Measurements from ENCODE around the gene BIN1.

BIN1 gene

GRCh38 chr2:127097841-127098651 is 8.9 kb downstream of the BIN1 start:
- POLR2A ChIA-PET = no interaction called here
- TF ChIP-seq CTCF (IDR thresholded peaks at IDR 0.05; ENCODE audit: control extremely low read depth, extremely low read depth, low read depth, missing control alignments) = no peak
- CTCF ChIA-PET = no interaction called here
- no peak for DNase-seq (ENCODE audit: extremely low spot score)

GRCh38 chr2:127097471-127097765 is 9.5 kb downstream of the BIN1 start:
- CTCF ChIA-PET = no interaction called here
- no peak for TF ChIP-seq CTCF (IDR thresholded peaks at IDR 0.05; ENCODE audit: control extremely low read depth, extremely low read depth, low read depth, missing control alignments)
- no peak for DNase-seq (ENCODE audit: extremely low spot score)
- POLR2A ChIA-PET = no interaction called here

- DNase-seq (ENCODE audit: extremely low spot score) = no peak
- no peak for TF ChIP-seq CTCF (IDR thresholded peaks at IDR 0.05; ENCODE audit: control extremely low read depth, extremely low read depth, low read depth, missing control alignments)
- POLR2A ChIA-PET = no interaction called here
- CTCF ChIA-PET = interaction anchor here (0.8 to 3.1 kb wide), 4 partner anchors 9 to 25 kb away, joined by 3 to 10 read pairs (median 5); no protein-coding TSS in a partner anchor
These were observed 10.1 kb downstream of the BIN1 start for GRCh38 chr2:127096718-127097470.

- no peak for DNase-seq (ENCODE audit: extremely low spot score)
- TF ChIP-seq CTCF (IDR thresholded peaks at IDR 0.05; ENCODE audit: control extremely low read depth, extremely low read depth, low read depth, missing control alignments) = no peak
- POLR2A ChIA-PET = no interaction called here
- CTCF ChIA-PET = interaction anchor here (0.5 to 3.1 kb wide), 5 partner anchors 10 to 318 kb away, joined by 3 to 10 read pairs (median 3); no protein-coding TSS in a partner anchor
These were observed 10.7 kb downstream of the BIN1 start for GRCh38 chr2:127096280-127096679.

GRCh38 chr2:127095784-127096183 is 11.2 kb downstream of the BIN1 start:
- POLR2A ChIA-PET = no interaction called here
- CTCF ChIA-PET = interaction anchor here (0.5 to 3.1 kb wide), 4 partner anchors 10 to 318 kb away, joined by 3 to 10 read pairs (median 5); no protein-coding TSS in a partner anchor
- DNase-seq (ENCODE audit: extremely low spot score) = no peak
- TF ChIP-seq CTCF (IDR thresholded peaks at IDR 0.05; ENCODE audit: control extremely low read depth, extremely low read depth, low read depth, missing control alignments) = no peak

- DNase-seq (ENCODE audit: extremely low spot score) = no peak
- ChIA-PET POLR2A (no interaction called here), CTCF (interaction anchor here (2.4 to 3.1 kb wide), 2 partner anchors 10 to 11 kb away, joined by 7 to 10 read pairs; no protein-coding TSS in a partner anchor)
- no peak for TF ChIP-seq CTCF (IDR thresholded peaks at IDR 0.05; ENCODE audit: control extremely low read depth, extremely low read depth, low read depth, missing control alignments)
These were observed 11.7 kb downstream of the BIN1 start for GRCh38 chr2:127095367-127095641.
